Calu3 (cell line): ENCODE results near the gene SLC23A3. TPM values are rescaled to one million over a fixed set of nuclear protein-coding genes. Genes with fewer than 3 reads are reported as not detected.

ENCODE experiments used
- BruUV-seq: library from RNA; stranded (reverse); fragments of 400-500 nt; replicated peaks from 2 replicates; lab custom pipeline; 2021; lab: Mats Ljungman, UMichigan
- CTCF ChIA-PET: fragments of 300-600 bp; sonication (Branson Sonifier 250); formaldehyde crosslinking; loops from one replicate; lab custom pipeline; 2022; ENCODE audit warnings: antibody characterized with exemption; lab: Charles Lee
- DNase-seq: peaks from one replicate; pipeline ENCODE4 v3.0.0; 2022
- H3K27ac Mint-ChIP-seq: one replicate; pipeline ENCODE4 v1.8.0; 2022; ENCODE audit warnings: mixed read lengths; ENCODE audit not compliant: unreplicated experiment
- H3K27me3 Mint-ChIP-seq: one replicate; pipeline ENCODE4 v1.8.0; 2022; ENCODE audit warnings: mixed read lengths; ENCODE audit not compliant: unreplicated experiment
- H3K36me3 Mint-ChIP-seq: one replicate; pipeline ENCODE4 v1.8.0; 2022; ENCODE audit warnings: mild to moderate bottlenecking, moderate library complexity, mixed read lengths; ENCODE audit not compliant: insufficient read depth, unreplicated experiment
- H3K4me1 Mint-ChIP-seq: one replicate; pipeline ENCODE4 v1.8.0; 2022; ENCODE audit warnings: mild to moderate bottlenecking, low read depth, mixed read lengths; ENCODE audit not compliant: unreplicated experiment
- H3K4me3 Mint-ChIP-seq: one replicate; pipeline ENCODE4 v1.8.0; 2022; ENCODE audit warnings: mild to moderate bottlenecking, low read depth, moderate library complexity, mixed read lengths; ENCODE audit not compliant: unreplicated experiment
- H3K9me3 Mint-ChIP-seq: one replicate; pipeline ENCODE4 v1.8.0; 2022; ENCODE audit warnings: low read depth, mixed read lengths; ENCODE audit not compliant: unreplicated experiment
- CTCF ChIP-seq: fragments of 200-600 bp; IDR thresholded peaks from one replicate; pipeline ENCODE4 v1.8.0; 2022; ENCODE audit warnings: antibody characterized with exemption; ENCODE audit not compliant: unreplicated experiment
- intact Hi-C: fragments of 100-400 bp; cut with micrococcal nuclease; formaldehyde crosslinking; loops from one replicate; pipeline ENCODE4 v1.10.0; 2022; ENCODE audit not compliant: unreplicated experiment
- total RNA-seq: library from RNA; stranded (reverse); gene quantifications from 2 replicates; pipeline ENCODE4 v1.2.3, GENCODE V29; 2022

Gene SLC23A3
- total RNA-seq, 1 experiment from 2014 or later: 4.4 TPM

GRCh38 chr2:219209236-219210195, 39.7 kb upstream of the SLC23A3 start:
- CTCF ChIA-PET: interaction anchor here (1.2 kb wide), 1 partner anchor 8 kb away, joined by 3 read pairs; no protein-coding TSS in a partner anchor
- TF ChIP-seq CTCF: no peak
- H3K36me3 Mint-ChIP-seq: peaks cover 24% of the 10 kb centered on the region
- no peak for DNase-seq
- H3K27ac Mint-ChIP-seq: no peak overlapping the region
- no peak overlapping the region for H3K4me3 Mint-ChIP-seq
- no peaks in the 10 kb centered on the region for H3K9me3 Mint-ChIP-seq
- BruUV-seq: no TSS peak
- H3K27me3 Mint-ChIP-seq: no peaks in the 10 kb centered on the region
- H3K4me1 Mint-ChIP-seq: peaks cover 8% of the 10 kb centered on the region
- intact Hi-C loops: loop anchor here (10.0 kb wide), 1 partner anchor 45 kb away; the partner anchor contains the start of gene NHEJ1

- no TSS peak for BruUV-seq
- intact Hi-C loops: no loop called here
- Mint-ChIP-seq H3K4me3 (no peak overlapping the region), H3K9me3 (no peaks in the 10 kb centered on the region), H3K36me3 (peaks cover 24% of the 10 kb centered on the region), H3K27me3 (no peaks in the 10 kb centered on the region), H3K27ac (peak overlapping the region; percentile 35), H3K4me1 (peaks cover 8% of the 10 kb centered on the region)
- DNase-seq: no peak
- no peak for TF ChIP-seq CTCF
- CTCF ChIA-PET: interaction anchor here (1.2 kb wide), 1 partner anchor 10 kb away, joined by 3 read pairs; no protein-coding TSS in a partner anchor
These were observed 38.3 kb upstream of the SLC23A3 start for GRCh38 chr2:219207884-219208740.

GRCh38 chr2:219207134-219207883, 37.5 kb upstream of the SLC23A3 start:
- no peaks in the 10 kb centered on the region for H3K9me3 Mint-ChIP-seq
- peaks cover 24% of the 10 kb centered on the region for H3K36me3 Mint-ChIP-seq
- intact Hi-C loops: no loop called here
- BruUV-seq: TSS peak; percentile 74
- TF ChIP-seq CTCF: no peak
- H3K27me3 Mint-ChIP-seq: no peaks in the 10 kb centered on the region
- CTCF ChIA-PET: interaction anchor here (0.6 kb wide), 1 partner anchor 11 kb away, joined by 3 read pairs; no protein-coding TSS in a partner anchor
- peaks cover 8% of the 10 kb centered on the region for H3K4me1 Mint-ChIP-seq
- no peak overlapping the region for H3K27ac Mint-ChIP-seq
- peak overlapping the region; percentile 84 for H3K4me3 Mint-ChIP-seq
- no peak for DNase-seq
